Activated CD4-positive, alpha-beta T cell treated with anti-CD3 and anti-CD28 coated beads for 36 hours (primary cell): ENCODE measurements around the gene FLNA. TPM values are rescaled to one million over a fixed set of nuclear protein-coding genes. Genes with fewer than 3 reads are reported as not detected.
"Not testable (repeated sequence)": the region's sequence is repeated elsewhere in the genome, so short reads cannot be mapped to it uniquely, and the experiment has no call there.

Experiments
- ATAC-seq: fragments of 200-7000 bp; cut with Tn5 transposase; one replicate; pipeline ENCODE4 v1.10.0; 2021; ENCODE audit warnings: mild to moderate bottlenecking, moderate library complexity
- CTCF ChIA-PET: fragments of 350-600 bp; sonication (Branson Sonifier 250); formaldehyde crosslinking; loops from one replicate; lab custom pipeline; 2021; ENCODE audit warnings: antibody characterized with exemption; lab: Charles Lee
- POLR2A ChIA-PET: fragments of 350-600 bp; sonication (Branson Sonifier 250); formaldehyde crosslinking; loops from one replicate; lab custom pipeline; 2021; ENCODE audit warnings: antibody characterized with exemption, inconsistent platforms; lab: Charles Lee
- DNase-seq: peaks from one replicate; pipeline ENCODE4 v3.0.0-alpha.2; 2020
- H3K27ac Mint-ChIP-seq: one replicate; pipeline ENCODE4 v1.8.0; 2021; ENCODE audit warnings: mixed read lengths
- H3K27me3 Mint-ChIP-seq: one replicate; pipeline ENCODE4 v1.8.0; 2021; ENCODE audit warnings: mixed read lengths
- H3K36me3 Mint-ChIP-seq: one replicate; pipeline ENCODE4 v1.8.0; 2021; ENCODE audit warnings: low read depth, mixed read lengths
- H3K4me1 Mint-ChIP-seq: one replicate; pipeline ENCODE4 v1.8.0; 2021; ENCODE audit warnings: mixed read lengths
- H3K4me3 Mint-ChIP-seq: one replicate; pipeline ENCODE4 v1.8.0; 2021; ENCODE audit warnings: mild to moderate bottlenecking, moderate library complexity, mixed read lengths
- H3K9me3 Mint-ChIP-seq: one replicate; pipeline ENCODE4 v1.8.0; 2021; ENCODE audit warnings: low read depth, mixed read lengths
- intact Hi-C, 2 experiments: fragments of 100-400 bp; cut with DNase I in 1 of 2; cut with micrococcal nuclease in 1 of 2; formaldehyde crosslinking; loops; one replicate each; pipeline versions ENCODE4 v1.14.2 to v1.15.1; 2022 to 2024; cut with DNase I, micrococcal nuclease
- total RNA-seq, 2 experiments: library from RNA; stranded (reverse); gene quantifications; one replicate each; pipeline ENCODE4 v1.2.3, GENCODE V29; 2021

FLNA gene
- total RNA-seq, 2 experiments from 2014 or later, result 891 to 1,083 TPM

DNA sequence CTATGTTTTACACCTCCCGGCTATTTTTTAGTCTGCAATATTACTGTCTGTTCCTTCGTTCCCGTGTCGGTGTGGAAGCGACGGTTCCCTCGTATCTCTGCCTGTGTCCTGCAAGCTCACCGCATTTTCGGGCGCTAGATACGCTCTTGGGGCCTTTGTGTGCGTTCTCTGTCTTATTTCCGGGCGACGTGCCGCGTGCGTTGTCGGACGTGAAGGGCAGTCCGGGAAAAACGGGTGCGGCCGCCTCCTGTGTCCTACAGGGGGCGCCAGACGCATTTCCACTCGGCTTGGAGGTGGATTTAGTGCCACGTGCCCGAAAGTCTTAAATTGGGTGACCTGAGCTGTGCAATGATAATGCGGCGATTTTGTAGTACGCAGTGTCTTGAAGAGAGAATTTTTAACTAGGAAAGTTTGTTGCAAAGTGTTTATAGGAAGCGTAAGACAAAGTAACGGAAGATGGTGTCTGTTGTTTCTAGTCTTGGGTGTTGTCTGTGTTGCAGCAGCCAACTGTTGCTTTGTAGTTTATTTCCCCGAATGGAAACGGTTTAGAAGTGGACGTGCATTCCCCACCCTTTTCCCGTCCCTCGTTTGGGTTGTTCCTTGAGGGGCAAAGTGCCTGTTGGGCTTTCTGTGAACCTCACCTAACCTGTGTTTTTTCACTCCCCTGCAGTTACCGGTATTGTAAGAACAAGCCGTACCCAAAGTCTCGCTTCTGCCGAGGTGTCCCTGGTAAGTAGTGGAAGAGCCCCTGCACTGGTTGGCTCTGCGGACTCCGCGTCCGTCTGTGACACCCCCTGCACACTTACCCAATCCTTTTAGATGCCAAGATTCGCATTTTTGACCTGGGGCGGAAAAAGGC, 24.5 kb upstream of the FLNA start:
- no peaks in the 10 kb centered on the region for H3K4me1 Mint-ChIP-seq
- ChIA-PET POLR2A (interaction anchor here (1.6 to 1.7 kb wide), 2 partner anchors 13 to 28 kb away, joined by 3 to 7 read pairs; no protein-coding TSS in a partner anchor), CTCF (interaction anchor here (1.9 kb wide), 1 partner anchor 12 kb away, joined by 9 read pairs; the partner anchor contains the start of gene TAFAZZIN)
- H3K36me3 Mint-ChIP-seq, result peaks cover 35% of the 10 kb centered on the region
- peak overlapping the region; percentile 100 for H3K27ac Mint-ChIP-seq
- peak overlapping the region; percentile 99 for H3K4me3 Mint-ChIP-seq
- H3K27me3 Mint-ChIP-seq, result no peaks in the 10 kb centered on the region
- H3K9me3 Mint-ChIP-seq, result no peaks in the 10 kb centered on the region
- DNase-seq (peak; percentile 90), ATAC-seq (peak; percentile 35)
- intact Hi-C loops, result loop anchor here in 1 of 2 experiments (1.0 to 2.0 kb wide), 12 partner anchors 12 to 675 kb away; partner anchors contain the start of genes ABCD1, ATP6AP1, BCAP31 and FAM3A

DNA sequence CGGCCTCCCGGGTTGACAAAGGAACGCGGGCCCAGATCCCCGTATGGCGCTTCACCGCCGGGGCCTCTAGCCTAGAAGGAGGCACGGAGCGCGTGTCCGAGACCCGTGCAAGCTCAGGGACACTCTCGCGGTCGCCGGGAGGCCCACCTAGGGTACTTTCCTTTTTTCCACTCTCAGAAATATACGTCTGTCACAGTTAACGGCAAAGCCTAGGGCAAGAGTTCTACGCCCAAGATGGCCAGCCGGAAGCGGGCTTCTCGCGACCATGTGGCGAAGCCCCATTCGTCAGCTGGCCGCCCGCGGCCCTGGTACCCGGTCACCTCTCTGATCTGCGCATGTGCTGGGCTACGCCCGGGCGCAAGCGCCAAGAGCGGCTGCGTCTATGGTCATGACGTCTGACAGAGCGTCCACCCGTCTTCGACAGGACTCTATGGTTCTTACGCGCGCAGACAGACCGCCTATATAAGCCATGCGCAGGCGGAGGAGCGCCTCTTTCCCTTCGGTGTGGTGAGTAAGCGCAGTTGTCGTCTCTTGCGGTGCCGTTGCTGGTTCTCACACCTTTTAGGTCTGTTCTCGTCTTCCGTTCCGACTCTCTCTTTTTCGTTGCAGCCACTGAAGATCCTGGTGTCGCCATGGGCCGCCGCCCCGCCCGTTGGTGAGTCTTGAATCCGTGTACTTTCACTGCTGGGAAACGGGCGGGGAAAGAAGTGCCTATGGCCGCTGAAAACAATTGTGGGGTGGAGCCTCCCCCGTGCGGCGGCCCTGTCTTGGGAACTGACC, 23.6 kb upstream of the FLNA start, which contains the start of gene RPL10:
Gene RPL10, plus strand, starts transcription at position 490 of the 780 bp plus-strand sequence. Its CDS starts 143 bp downstream, at position 633.
- POLR2A ChIA-PET, result interaction anchor here (0.6 to 1.6 kb wide), 6 partner anchors 11 to 127 kb away, joined by 3 to 7 read pairs (median 4); partner anchors contain the start of genes DNASE1L1 and EMD
- CTCF ChIA-PET, result interaction anchor here (1.0 to 1.4 kb wide), 2 partner anchors 14 to 31 kb away, joined by 3 to 5 read pairs; no protein-coding TSS in a partner anchor
- H3K27ac Mint-ChIP-seq, result peak within 1 kb of the TSS; percentile 100
- H3K4me1 Mint-ChIP-seq, result no peaks in the 10 kb centered on the region
- intact Hi-C loops, result loop anchor here in 1 of 2 experiments (1.0 to 2.0 kb wide), 12 partner anchors 13 to 674 kb away; partner anchors contain the start of genes ABCD1, ATP6AP1, BCAP31 and FAM3A
- H3K36me3 Mint-ChIP-seq, result peaks cover 35% of the 10 kb centered on the region
- DNase-seq (peak; percentile 94), ATAC-seq (peak; percentile 80)
- H3K9me3 Mint-ChIP-seq, result no peaks in the 10 kb centered on the region
- H3K27me3 Mint-ChIP-seq, result no peaks in the 10 kb centered on the region
- H3K4me3 Mint-ChIP-seq, result peak within 1 kb of the TSS; percentile 99

DNA sequence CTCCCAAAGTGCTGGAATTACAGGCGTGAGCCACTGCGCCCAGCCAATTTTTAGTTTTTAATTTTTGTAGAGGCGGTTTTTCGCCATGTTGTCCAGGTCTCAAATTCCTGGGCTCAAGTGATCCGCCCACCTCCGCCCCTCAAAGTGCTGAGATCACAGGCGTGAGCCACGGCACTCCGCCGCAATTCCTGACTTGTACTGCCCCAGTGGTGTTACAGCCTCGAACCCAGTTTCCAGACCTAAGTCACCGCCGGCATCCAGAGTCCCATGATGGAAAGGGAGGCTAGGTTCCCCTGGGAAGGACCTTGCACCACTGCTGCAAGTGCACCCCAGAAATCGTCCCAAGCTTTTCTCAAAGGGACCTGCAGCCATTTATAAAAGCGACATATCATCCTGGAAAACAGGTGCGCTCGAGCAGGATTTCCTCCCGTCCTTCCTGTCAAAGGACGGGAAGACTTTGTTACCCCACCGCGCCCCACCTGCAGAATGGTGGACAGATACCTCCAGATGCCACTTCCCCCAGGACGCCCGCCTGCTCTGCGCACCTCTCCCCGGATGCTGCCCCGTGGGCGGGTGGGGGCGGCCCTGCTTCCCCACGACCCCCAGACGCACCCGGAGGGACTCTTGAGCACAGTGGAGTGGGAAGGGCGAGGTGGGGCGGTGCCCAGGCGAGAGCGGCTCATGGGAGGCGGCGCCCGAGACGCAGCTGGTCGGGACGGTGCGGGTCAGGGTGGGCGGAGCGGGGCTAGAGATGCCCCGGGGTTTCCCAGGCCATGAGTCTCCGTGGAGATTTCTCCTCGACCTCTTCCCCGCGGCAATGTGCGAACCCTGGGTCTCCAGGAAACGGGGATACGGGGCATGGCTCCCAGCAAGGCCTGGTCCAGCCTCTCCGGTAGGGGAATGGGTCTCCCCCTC, 22.8 kb upstream of the FLNA start:
- ChIA-PET CTCF (interaction anchor here (1.0 to 1.4 kb wide), 2 partner anchors 15 to 32 kb away, joined by 3 to 5 read pairs; no protein-coding TSS in a partner anchor), POLR2A (interaction anchor here (0.6 to 1.0 kb wide), 5 partner anchors 12 to 128 kb away, joined by 3 to 7 read pairs (median 4); partner anchors contain the start of genes DNASE1L1 and EMD)
- H3K4me1 Mint-ChIP-seq, result no peaks in the 10 kb centered on the region
- peak overlapping the region; percentile 100 for H3K27ac Mint-ChIP-seq
- peaks cover 35% of the 10 kb centered on the region for H3K36me3 Mint-ChIP-seq
- no peaks in the 10 kb centered on the region for H3K9me3 Mint-ChIP-seq
- intact Hi-C loops, result no loop called here
- H3K4me3 Mint-ChIP-seq, result peak overlapping the region; percentile 99
- H3K27me3 Mint-ChIP-seq, result no peaks in the 10 kb centered on the region
- peak; percentile 76 for DNase-seq
- ATAC-seq, result peak; percentile 48

DNA sequence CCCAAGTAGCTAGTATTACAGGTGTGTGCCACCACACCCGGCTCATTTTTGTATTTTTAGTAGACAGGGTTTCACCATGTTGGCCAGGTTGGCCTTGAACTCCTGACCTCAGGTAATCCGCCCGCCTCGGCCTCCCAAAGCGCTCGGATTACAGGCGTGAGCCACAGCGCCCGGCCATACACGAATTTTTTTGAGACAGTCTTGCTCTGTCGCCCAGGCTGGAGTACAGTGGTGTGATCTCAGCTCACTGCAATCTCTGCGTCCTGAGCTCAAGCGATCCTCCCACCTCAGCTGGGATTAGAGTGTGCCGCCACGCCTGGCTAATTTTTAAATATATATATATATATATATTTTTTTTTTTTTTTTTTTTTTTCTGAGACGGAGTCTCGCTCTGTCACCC, 21.9 kb upstream of the FLNA start:
- Mint-ChIP-seq H3K4me3 (peak overlapping the region; percentile 99), H3K36me3 (peaks cover 33% of the 10 kb centered on the region)
- CTCF ChIA-PET, intact Hi-C loops, DNase-seq, H3K27ac Mint-ChIP-seq, H3K27me3 Mint-ChIP-seq, H3K9me3 Mint-ChIP-seq, ATAC-seq, POLR2A ChIA-PET, H3K4me1 Mint-ChIP-seq: not testable (repeated sequence)

DNA sequence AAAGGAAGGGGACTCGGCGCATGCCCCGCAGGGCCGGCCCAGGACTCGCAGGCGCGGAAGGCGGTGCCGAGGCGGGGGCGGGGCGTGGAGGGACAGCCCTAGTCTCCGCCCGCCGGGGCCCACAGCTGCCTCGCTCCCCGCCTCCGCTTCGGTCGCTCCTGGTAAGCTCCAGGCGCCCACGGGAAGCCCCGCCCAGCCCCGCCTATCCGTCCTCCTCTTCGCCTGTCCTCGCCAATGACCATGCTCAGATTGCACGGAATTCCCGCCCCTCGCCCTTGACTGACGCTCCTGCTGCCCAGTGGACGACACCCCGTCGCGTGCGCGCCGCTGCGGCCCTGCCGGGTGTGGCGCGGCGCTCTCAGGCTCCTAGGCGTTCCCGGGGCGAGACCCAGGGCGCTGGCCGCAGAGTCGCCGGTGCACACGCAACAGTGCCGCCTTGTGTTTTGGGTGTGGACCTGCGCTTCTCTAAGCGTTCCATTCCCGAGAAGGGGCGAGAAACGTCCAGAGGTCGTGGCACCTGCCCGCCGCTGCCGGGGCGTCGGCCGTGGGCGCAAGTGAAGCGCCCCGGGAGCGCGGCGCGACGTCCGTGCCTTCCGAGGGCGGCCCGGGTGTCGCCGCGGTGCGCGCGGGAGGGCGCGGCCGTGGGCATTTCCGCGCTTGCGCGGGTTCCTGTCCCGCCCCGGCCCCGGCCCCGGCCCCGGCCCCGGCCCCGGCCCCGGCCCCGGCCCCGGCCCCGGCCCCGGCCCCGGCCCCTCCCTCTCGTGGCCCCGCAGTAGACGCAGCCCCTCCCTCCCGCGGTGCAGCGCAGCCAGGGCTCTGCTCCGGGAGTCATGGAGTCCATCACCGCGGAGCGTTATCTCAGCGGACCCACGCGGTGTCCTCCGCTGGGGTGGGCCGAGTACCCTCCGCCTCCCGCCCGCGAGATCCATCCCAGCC, 15.6 kb upstream of the FLNA start:
- H3K27ac Mint-ChIP-seq, CTCF ChIA-PET, H3K36me3 Mint-ChIP-seq, H3K4me1 Mint-ChIP-seq, intact Hi-C loops, H3K9me3 Mint-ChIP-seq, DNase-seq, H3K4me3 Mint-ChIP-seq, H3K27me3 Mint-ChIP-seq, POLR2A ChIA-PET: not testable (repeated sequence)
- peak; percentile 75 for ATAC-seq

DNA sequence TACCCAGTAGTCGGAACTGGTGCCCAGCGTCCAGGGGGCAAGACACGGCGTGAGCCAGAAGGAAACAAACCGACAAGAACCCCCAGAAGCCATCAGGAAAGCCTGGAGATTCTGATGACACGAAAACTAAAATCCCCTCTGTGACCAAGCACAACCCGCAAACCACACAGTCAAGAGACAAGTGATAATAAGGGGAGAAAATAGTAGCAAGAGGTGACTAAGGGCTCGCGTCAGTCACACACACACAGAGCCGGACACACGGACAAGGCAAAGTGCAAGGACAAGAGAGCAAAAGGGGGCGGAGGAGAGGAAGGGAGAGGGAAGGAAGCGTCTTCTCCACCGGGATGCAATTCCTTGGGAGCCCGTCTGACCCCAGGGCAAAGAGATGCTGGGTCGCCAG, 14.2 kb upstream of the FLNA start:
- POLR2A ChIA-PET, H3K9me3 Mint-ChIP-seq, H3K27ac Mint-ChIP-seq, H3K4me1 Mint-ChIP-seq, H3K27me3 Mint-ChIP-seq, intact Hi-C loops, CTCF ChIA-PET, DNase-seq, H3K4me3 Mint-ChIP-seq, H3K36me3 Mint-ChIP-seq: not testable (repeated sequence)
- ATAC-seq, result peak; percentile 16

DNA sequence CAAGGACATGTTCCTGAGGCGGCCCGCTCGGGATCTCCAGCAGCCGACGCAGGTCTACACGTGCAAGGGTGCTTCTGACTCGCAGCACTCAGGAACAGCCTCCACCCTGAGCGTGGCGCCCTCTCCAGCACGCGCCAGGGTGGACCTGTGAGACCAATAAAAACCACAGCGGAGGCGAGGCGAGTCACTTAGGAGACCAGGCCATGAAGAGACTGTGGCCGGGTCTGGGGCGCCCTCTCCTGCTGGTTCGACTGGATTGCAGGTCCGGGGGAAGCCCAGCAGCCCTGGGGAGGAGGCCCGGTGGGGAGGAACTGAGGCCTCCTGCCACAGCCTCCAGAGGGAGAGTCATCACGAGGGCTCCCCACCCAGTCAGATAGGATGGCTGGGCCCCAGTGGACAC, 13.7 kb upstream of the FLNA start:
- H3K27me3 Mint-ChIP-seq, intact Hi-C loops, H3K4me3 Mint-ChIP-seq, H3K4me1 Mint-ChIP-seq, H3K9me3 Mint-ChIP-seq, POLR2A ChIA-PET, DNase-seq, CTCF ChIA-PET, H3K36me3 Mint-ChIP-seq, H3K27ac Mint-ChIP-seq: not testable (repeated sequence)
- peak; percentile 48 for ATAC-seq

DNA sequence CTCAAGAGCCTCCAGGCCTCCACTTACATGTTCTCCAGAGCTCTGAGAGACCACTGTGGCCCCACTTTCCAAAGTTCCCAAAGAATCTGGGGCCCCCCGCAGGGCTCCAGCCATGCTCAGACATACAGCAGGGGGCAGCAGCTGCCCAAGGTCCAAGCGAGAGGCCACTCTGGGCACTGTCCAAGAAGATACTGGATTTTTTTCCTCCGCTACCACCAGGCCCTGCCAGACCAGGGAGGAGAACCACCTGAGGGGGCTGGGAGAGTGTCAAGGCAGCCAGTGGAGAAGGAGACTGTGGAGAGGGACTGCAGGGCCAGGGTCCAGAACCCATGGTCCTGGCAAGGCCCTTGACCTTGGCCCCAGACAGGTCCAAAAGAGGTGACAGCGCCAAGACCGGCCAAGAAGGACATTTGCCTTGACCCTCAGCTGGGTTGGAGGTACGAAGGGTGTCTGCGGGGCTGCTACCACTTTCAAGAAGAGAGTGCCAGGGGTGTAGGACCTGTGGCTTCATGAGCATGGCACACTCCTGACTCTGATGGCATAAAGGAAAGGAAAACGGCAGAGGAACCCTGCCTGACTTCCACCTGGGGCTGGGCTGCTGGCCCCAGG, 10.0 kb upstream of the FLNA start:
- Mint-ChIP-seq H3K4me1 (peaks cover 15% of the 10 kb centered on the region), H3K9me3 (no peaks in the 10 kb centered on the region), H3K4me3 (no peak overlapping the region), H3K36me3 (peaks cover 11% of the 10 kb centered on the region), H3K27ac (no peak overlapping the region), H3K27me3 (no peaks in the 10 kb centered on the region)
- POLR2A ChIA-PET, result no interaction called here
- intact Hi-C loops, result no loop called here
- ATAC-seq (no peak), DNase-seq (no peak)
- CTCF ChIA-PET, result interaction anchor here (1.3 kb wide), 1 partner anchor 10 kb away, joined by 3 read pairs; the partner anchor contains the start of gene FLNA
